ENCODE measurements around the gene WDR5. TPM values are rescaled to one million over a fixed set of nuclear protein-coding genes. Genes with fewer than 3 reads are reported as not detected.

WDR5 gene
- total and polyA plus RNA-seq, 5 donors from 2014 or later: 11.4 to 19.3 (median 17.8) TPM

- no peak overlapping the region for H3K4me3 ChIP-seq (ENCODE audit: low read depth, low read length)
- no peak overlapping the region for H3K4me3 Mint-ChIP-seq
- no peak for DNase-seq
- no peaks in the 10 kb centered on the region for H3K27me3 Mint-ChIP-seq
- H3K27ac ChIP-seq (ENCODE audit: insufficient read depth, low read length, poor library complexity, severe bottlenecking): no peak overlapping the region
- no peaks in the 10 kb centered on the region for H3K27me3 ChIP-seq (ENCODE audit: control insufficient read depth, insufficient read depth, low read length)
- H3K9me3 ChIP-seq (ENCODE audit: control insufficient read depth in 2 of 2, low read length in 2 of 2): no peaks in the 10 kb centered on the region
- ATAC-seq (ENCODE audit: low read depth in 2 of 2): no peak
- H3K27ac Mint-ChIP-seq: no peak overlapping the region
- peaks cover 0 to 3% (median 0%) of the 10 kb centered on the region in 4 donors for H3K4me1 Mint-ChIP-seq
- H3K36me3 ChIP-seq (ENCODE audit: control insufficient read depth, insufficient read depth, low read length): peaks cover 73% of the 10 kb centered on the region
- no peaks in the 10 kb centered on the region for H3K9me3 Mint-ChIP-seq
- H3K36me3 Mint-ChIP-seq: peaks cover 30% of the 10 kb centered on the region
- H3K4me1 ChIP-seq (ENCODE audit: control insufficient read depth, insufficient read depth, low read length, poor library complexity, severe bottlenecking): no peaks in the 10 kb centered on the region
Measured at GRCh38 chr9:134146774-134147493, 11.1 kb downstream of the WDR5 start.

GRCh38 chr9:134149380-134149779, 13.5 kb downstream of the WDR5 start:
- peaks cover 0 to 3% (median 0%) of the 10 kb centered on the region in 4 donors for H3K4me1 Mint-ChIP-seq
- H3K27me3 Mint-ChIP-seq: no peaks in the 10 kb centered on the region
- DNase-seq (no peak), ATAC-seq (ENCODE audit: low read depth in 2 of 2) (no peak)
- Histone ChIP-seq H3K27ac (ENCODE audit: insufficient read depth, low read length, poor library complexity, severe bottlenecking) (no peak overlapping the region), H3K4me1 (ENCODE audit: control insufficient read depth, insufficient read depth, low read length, poor library complexity, severe bottlenecking) (no peaks in the 10 kb centered on the region), H3K36me3 (ENCODE audit: control insufficient read depth, insufficient read depth, low read length) (peaks cover 68% of the 10 kb centered on the region), H3K4me3 (ENCODE audit: low read depth, low read length) (no peak overlapping the region), H3K27me3 (ENCODE audit: control insufficient read depth, insufficient read depth, low read length) (no peaks in the 10 kb centered on the region), H3K9me3 (ENCODE audit: control insufficient read depth in 2 of 2, low read length in 2 of 2) (no peaks in the 10 kb centered on the region)
- no peak overlapping the region for H3K27ac Mint-ChIP-seq
- no peaks in the 10 kb centered on the region for H3K9me3 Mint-ChIP-seq
- peaks cover 22% of the 10 kb centered on the region for H3K36me3 Mint-ChIP-seq
- no peak overlapping the region for H3K4me3 Mint-ChIP-seq

GRCh38 chr9:134150557-134151214, 14.8 kb downstream of the WDR5 start:
- no peaks in the 10 kb centered on the region for H3K27me3 Mint-ChIP-seq
- Histone ChIP-seq H3K27me3 (ENCODE audit: control insufficient read depth, insufficient read depth, low read length) (no peaks in the 10 kb centered on the region), H3K36me3 (ENCODE audit: control insufficient read depth, insufficient read depth, low read length) (peaks cover 70% of the 10 kb centered on the region), H3K27ac (ENCODE audit: insufficient read depth, low read length, poor library complexity, severe bottlenecking) (no peak overlapping the region), H3K4me1 (ENCODE audit: control insufficient read depth, insufficient read depth, low read length, poor library complexity, severe bottlenecking) (no peaks in the 10 kb centered on the region), H3K4me3 (ENCODE audit: low read depth, low read length) (no peak overlapping the region), H3K9me3 (ENCODE audit: control insufficient read depth in 2 of 2, low read length in 2 of 2) (no peaks in the 10 kb centered on the region)
- peak overlapping the region in 1 of 3 donors; percentile 53 for H3K27ac Mint-ChIP-seq
- H3K9me3 Mint-ChIP-seq: no peaks in the 10 kb centered on the region
- H3K36me3 Mint-ChIP-seq: peaks cover 26% of the 10 kb centered on the region
- peaks cover 0 to 3% (median 0%) of the 10 kb centered on the region in 4 donors for H3K4me1 Mint-ChIP-seq
- DNase-seq (no peak), ATAC-seq (ENCODE audit: low read depth in 2 of 2) (no peak)
- no peak overlapping the region for H3K4me3 Mint-ChIP-seq

- no peak overlapping the region for H3K4me3 ChIP-seq (ENCODE audit: low read depth, low read length)
- no peak for ATAC-seq (ENCODE audit: low read depth in 2 of 2)
- H3K36me3 ChIP-seq (ENCODE audit: control insufficient read depth, insufficient read depth, low read length): peaks cover 75% of the 10 kb centered on the region
- no peaks in the 10 kb centered on the region for H3K27me3 Mint-ChIP-seq
- H3K36me3 Mint-ChIP-seq: peaks cover 27% of the 10 kb centered on the region
- no peak for DNase-seq
- no peak overlapping the region for H3K27ac ChIP-seq (ENCODE audit: insufficient read depth, low read length, poor library complexity, severe bottlenecking)
- H3K27ac Mint-ChIP-seq: no peak overlapping the region
- H3K4me3 Mint-ChIP-seq: no peak overlapping the region
- H3K4me1 ChIP-seq (ENCODE audit: control insufficient read depth, insufficient read depth, low read length, poor library complexity, severe bottlenecking): no peaks in the 10 kb centered on the region
- no peaks in the 10 kb centered on the region for H3K9me3 Mint-ChIP-seq
- H3K4me1 Mint-ChIP-seq: peaks cover 0 to 3% (median 0%) of the 10 kb centered on the region in 4 donors
- H3K27me3 ChIP-seq (ENCODE audit: control insufficient read depth, insufficient read depth, low read length): no peaks in the 10 kb centered on the region
- no peaks in the 10 kb centered on the region for H3K9me3 ChIP-seq (ENCODE audit: control insufficient read depth in 2 of 2, low read length in 2 of 2)
Measured at GRCh38 chr9:134152022-134152448, 16.2 kb downstream of the WDR5 start.

GRCh38 chr9:134152488-134152887, 16.6 kb downstream of the WDR5 start:
- Mint-ChIP-seq H3K4me3 (no peak overlapping the region), H3K4me1 (peaks cover 0 to 3% (median 0%) of the 10 kb centered on the region in 4 donors), H3K36me3 (peaks cover 26% of the 10 kb centered on the region), H3K9me3 (no peaks in the 10 kb centered on the region), H3K27me3 (no peaks in the 10 kb centered on the region), H3K27ac (no peak overlapping the region)
- H3K9me3 ChIP-seq (ENCODE audit: control insufficient read depth in 2 of 2, low read length in 2 of 2): no peaks in the 10 kb centered on the region
- H3K27ac ChIP-seq (ENCODE audit: insufficient read depth, low read length, poor library complexity, severe bottlenecking): no peak overlapping the region
- no peak overlapping the region for H3K4me3 ChIP-seq (ENCODE audit: low read depth, low read length)
- H3K4me1 ChIP-seq (ENCODE audit: control insufficient read depth, insufficient read depth, low read length, poor library complexity, severe bottlenecking): no peaks in the 10 kb centered on the region
- peaks cover 74% of the 10 kb centered on the region for H3K36me3 ChIP-seq (ENCODE audit: control insufficient read depth, insufficient read depth, low read length)
- ATAC-seq (ENCODE audit: low read depth in 2 of 2) (no peak), DNase-seq (no peak)
- no peaks in the 10 kb centered on the region for H3K27me3 ChIP-seq (ENCODE audit: control insufficient read depth, insufficient read depth, low read length)

GRCh38 chr9:134153450-134153849, 17.6 kb downstream of the WDR5 start:
- H3K36me3 Mint-ChIP-seq: peaks cover 28% of the 10 kb centered on the region
- H3K4me3 Mint-ChIP-seq: no peak overlapping the region
- DNase-seq (no peak), ATAC-seq (ENCODE audit: low read depth in 2 of 2) (no peak)
- Histone ChIP-seq H3K4me1 (ENCODE audit: control insufficient read depth, insufficient read depth, low read length, poor library complexity, severe bottlenecking) (no peaks in the 10 kb centered on the region), H3K27me3 (ENCODE audit: control insufficient read depth, insufficient read depth, low read length) (no peaks in the 10 kb centered on the region), H3K36me3 (ENCODE audit: control insufficient read depth, insufficient read depth, low read length) (peaks cover 77% of the 10 kb centered on the region), H3K4me3 (ENCODE audit: low read depth, low read length) (no peak overlapping the region), H3K9me3 (ENCODE audit: control insufficient read depth in 2 of 2, low read length in 2 of 2) (no peaks in the 10 kb centered on the region), H3K27ac (ENCODE audit: insufficient read depth, low read length, poor library complexity, severe bottlenecking) (no peak overlapping the region)
- no peak overlapping the region for H3K27ac Mint-ChIP-seq
- H3K4me1 Mint-ChIP-seq: peaks cover 0 to 3% (median 0%) of the 10 kb centered on the region in 4 donors
- no peaks in the 10 kb centered on the region for H3K27me3 Mint-ChIP-seq
- H3K9me3 Mint-ChIP-seq: no peaks in the 10 kb centered on the region

- Histone ChIP-seq H3K4me3 (ENCODE audit: low read depth, low read length) (no peak overlapping the region), H3K27me3 (ENCODE audit: control insufficient read depth, insufficient read depth, low read length) (no peaks in the 10 kb centered on the region), H3K4me1 (ENCODE audit: control insufficient read depth, insufficient read depth, low read length, poor library complexity, severe bottlenecking) (no peaks in the 10 kb centered on the region), H3K36me3 (ENCODE audit: control insufficient read depth, insufficient read depth, low read length) (peaks cover 69% of the 10 kb centered on the region), H3K9me3 (ENCODE audit: control insufficient read depth in 2 of 2, low read length in 2 of 2) (no peaks in the 10 kb centered on the region), H3K27ac (ENCODE audit: insufficient read depth, low read length, poor library complexity, severe bottlenecking) (no peak overlapping the region)
- DNase-seq (no peak), ATAC-seq (ENCODE audit: low read depth in 2 of 2) (no peak)
- peaks cover 0 to 3% (median 0%) of the 10 kb centered on the region in 4 donors for H3K4me1 Mint-ChIP-seq
- no peak overlapping the region for H3K4me3 Mint-ChIP-seq
- H3K27ac Mint-ChIP-seq: no peak overlapping the region
- H3K27me3 Mint-ChIP-seq: no peaks in the 10 kb centered on the region
- H3K36me3 Mint-ChIP-seq: peaks cover 25% of the 10 kb centered on the region
- H3K9me3 Mint-ChIP-seq: no peaks in the 10 kb centered on the region
Measured at GRCh38 chr9:134154262-134154701, 18.4 kb downstream of the WDR5 start.
